GM21528 (cell line): ENCODE measurements around the gene SULT1E1.
"Not testable (repeated sequence)": the region's sequence is repeated elsewhere in the genome, so short reads cannot be mapped to it uniquely, and the experiment has no call there.

Source experiments
- ATAC-seq: cut with Tn5 transposase; IDR thresholded peaks from one replicate; pipeline ENCODE4 v1.9.1; 2021; ENCODE audit warnings: mild to moderate bottlenecking, moderate library complexity; ENCODE audit not compliant: unreplicated experiment, low FRiP score

Gene SULT1E1

DNA sequence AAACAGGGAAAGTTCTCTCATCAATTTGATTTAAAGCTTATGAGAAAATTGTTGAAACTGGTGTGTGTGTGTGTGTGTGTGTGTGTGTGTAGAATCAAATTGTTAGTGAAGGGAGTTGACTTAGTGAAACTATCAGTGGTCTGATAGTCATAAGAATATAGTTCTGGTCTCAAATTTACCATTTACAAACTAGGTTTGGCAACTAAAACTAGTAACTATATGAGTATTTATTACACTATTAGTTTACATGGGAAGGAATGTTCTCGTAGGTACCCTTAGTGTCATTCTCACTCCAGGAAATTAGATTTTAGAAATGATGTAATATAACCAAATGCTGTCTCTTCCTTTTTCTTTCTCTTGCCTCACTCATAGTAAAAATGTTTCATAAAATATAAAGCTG is 11.9 kb downstream of the SULT1E1 start:
- no peak for ATAC-seq

DNA sequence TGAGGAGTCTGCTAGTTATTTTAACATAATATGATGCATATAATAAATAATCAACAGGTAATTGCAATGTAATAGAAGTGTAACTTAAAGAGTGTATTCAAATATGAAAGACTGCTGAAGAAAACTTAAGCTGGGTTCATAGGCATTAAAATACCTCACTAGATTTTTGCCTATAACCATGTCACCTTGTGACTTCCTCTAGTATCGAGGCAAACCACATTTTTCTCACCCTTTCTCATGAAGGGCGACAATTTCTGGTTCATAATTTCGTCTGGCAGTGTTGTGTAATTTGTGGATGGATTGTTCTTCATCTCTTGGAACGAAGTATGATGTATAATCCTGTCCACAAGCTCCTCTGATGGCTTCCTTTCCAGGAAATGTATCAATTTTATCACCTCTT is 16.0 kb downstream of the SULT1E1 start:
- ATAC-seq: no peak

DNA sequence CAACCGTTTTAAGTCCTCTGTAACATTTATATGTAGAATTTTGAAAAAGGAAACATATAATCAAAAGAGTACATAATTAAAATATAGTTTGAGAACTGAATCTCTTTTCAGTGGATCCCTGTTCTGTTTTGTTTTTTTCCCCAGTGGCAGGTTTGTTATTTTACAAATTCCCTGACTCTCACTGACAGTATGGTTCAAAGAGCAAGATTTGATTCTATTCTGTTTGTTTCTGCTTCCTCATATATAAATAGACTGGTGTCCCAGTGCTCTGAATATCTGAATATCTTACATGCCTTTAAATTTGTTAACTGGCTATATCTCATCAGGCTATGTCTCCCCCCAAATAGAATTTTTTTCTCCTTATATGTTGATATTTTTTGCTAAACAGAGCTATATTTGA is 16.6 kb downstream of the SULT1E1 start:
- ATAC-seq: no peak

DNA sequence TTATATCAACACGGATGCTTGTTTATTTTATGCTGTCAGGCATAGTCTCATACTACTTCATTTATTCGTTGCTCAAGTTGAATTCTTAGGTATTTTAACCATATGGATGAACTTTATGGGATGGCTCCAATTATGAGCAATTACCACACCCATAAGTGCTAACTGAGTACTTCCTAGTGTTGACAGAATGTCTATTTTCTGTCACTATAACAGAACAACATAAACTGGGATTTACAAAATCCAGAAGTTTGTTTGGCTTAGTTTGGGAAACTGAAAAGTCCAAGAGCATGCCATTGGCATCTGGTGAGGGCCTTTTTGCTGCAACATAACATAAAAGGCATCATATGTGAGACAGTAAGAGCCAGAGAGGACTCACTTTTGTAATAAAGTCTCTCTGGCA is 21.0 kb downstream of the SULT1E1 start:
- ATAC-seq: no peak

DNA sequence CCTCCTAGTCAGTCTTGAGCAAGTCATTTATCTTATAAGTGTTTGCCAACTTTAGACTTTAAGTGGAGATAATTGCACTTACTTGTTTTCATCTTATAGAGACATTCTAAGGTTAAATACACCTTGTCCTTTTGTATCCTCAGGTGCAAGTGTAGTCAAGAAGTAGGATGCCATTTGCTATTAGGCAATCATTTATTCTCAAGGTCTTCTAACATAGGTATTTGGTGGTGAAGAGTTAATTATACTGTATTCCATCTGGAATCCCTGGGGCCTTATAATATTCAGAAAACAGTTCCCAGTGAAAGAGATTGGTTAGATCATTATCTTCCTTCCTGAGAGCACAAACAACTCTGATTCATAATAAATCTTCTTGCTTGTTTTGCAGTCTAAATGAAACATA is 23.7 kb downstream of the SULT1E1 start:
- ATAC-seq: no peak

DNA sequence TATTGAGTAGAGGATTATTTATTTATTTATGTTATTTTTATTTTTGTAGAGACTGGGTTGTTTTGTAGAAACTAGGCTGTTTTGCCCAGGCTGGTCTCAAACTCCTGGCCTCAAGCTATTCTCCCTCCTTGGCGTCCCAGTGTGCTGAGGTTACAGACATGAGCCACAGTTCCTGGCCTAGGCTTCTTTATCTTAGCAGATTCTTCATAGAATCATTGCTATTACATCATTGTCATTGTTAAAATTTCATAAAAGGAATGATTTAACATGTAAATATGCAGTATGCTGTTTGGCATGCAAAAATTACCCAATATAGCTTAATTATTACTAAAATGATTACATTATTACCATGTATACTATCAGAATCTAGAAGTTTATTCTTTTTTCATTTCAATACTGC is 24.2 kb downstream of the SULT1E1 start:
- ATAC-seq: no peak

DNA sequence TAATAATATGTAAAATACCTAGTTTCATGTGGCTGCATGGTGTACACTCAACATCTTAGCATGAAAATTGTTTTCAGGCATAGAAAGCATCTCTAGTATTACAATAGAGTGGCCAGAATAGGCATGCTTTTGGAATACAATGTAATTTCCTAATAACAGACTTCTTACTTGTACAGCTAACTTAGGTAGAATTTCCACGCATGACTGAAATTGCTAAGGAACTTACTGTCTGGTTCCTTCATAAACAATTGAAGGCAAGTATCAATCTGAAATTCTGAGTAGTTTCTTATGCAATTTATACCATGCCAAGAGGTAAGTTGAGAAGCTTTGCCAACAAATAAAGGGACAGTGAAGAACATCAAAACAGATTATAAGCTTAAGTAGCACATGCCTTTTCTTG is 26.7 kb downstream of the SULT1E1 start:
- no peak for ATAC-seq

DNA sequence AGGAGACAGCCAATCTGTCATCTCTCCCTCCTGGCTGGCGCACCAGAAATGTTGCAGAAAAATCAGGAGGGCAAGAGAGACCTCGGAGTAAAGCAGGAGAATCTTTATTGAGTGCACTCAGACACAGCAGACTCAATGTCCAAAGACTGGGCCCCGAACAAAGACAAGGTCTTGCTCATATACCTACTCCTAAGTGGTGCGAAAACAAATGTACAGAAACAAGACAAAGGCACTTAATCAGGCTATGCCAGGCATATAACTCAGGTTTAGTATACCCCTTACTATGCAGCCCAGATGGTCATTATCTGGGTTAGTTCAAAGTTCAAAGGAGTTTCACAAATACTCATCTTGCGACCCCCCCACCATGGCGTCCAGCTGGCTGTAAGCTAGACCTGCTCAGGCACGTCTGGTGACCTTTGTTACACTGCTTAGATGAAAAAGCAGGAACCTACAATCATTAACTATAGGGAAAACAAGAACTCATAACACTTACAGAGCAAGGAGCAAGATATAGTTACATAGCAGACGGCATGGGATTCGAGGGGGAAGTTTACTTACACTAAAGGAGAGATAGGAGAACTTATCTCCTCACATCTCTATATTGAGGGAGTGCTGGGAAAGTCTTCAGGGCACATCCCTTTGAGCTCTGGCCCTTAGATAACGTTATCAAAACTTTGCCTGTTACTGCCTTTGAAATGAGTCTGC is 27.5 kb downstream of the SULT1E1 start:
- ATAC-seq: peak; percentile 40

DNA sequence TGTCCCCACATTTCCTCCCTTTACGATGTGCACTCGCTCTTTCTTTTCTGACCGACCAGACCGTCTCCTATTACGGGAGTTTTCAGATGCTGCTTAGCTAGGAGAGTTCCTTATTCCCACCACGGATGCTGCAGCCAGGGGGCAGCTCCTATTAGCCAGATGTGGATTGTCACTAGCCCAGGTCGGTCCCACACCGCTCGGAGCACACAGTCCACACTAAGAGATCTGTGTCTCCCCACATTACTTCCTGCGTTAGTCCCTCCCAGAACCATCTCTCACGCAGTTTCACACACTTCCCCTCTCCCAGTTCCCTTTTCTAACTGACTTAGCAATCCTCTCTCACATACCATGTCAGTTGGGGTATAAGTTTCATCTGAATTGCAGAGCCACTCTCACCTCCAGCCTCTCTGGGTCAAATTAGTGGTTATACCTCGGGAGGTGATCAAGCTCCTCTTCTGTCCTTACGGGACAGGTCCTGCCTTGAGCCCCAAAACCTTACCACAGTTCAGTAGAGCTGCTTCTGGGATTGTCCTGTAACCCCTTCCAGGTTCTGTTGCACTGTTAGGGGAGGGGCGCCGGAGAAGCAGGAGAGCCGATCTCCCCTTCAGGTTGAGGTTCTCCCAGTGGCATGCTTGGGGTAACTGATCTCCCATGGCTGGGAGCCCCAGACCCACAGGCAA is 28.2 kb downstream of the SULT1E1 start:
- peak; percentile 95 for ATAC-seq

DNA sequence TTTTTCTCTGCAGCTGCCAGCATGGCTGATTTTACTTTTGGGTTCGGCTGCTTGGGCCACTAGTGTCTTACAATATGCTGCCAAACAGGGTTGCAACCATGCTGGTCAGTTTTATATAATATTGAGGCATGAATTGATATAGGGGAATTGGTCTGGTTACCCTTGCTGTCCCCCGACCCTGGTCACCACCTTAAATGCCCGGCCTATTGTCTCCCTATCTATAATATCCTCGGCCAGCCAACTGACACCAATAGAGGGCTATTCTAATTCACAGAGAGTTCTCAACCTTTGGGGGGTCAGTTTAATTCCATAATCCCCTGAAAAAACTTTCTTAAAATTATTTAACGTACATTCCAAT is 28.7 kb downstream of the SULT1E1 start:
- no peak for ATAC-seq

DNA sequence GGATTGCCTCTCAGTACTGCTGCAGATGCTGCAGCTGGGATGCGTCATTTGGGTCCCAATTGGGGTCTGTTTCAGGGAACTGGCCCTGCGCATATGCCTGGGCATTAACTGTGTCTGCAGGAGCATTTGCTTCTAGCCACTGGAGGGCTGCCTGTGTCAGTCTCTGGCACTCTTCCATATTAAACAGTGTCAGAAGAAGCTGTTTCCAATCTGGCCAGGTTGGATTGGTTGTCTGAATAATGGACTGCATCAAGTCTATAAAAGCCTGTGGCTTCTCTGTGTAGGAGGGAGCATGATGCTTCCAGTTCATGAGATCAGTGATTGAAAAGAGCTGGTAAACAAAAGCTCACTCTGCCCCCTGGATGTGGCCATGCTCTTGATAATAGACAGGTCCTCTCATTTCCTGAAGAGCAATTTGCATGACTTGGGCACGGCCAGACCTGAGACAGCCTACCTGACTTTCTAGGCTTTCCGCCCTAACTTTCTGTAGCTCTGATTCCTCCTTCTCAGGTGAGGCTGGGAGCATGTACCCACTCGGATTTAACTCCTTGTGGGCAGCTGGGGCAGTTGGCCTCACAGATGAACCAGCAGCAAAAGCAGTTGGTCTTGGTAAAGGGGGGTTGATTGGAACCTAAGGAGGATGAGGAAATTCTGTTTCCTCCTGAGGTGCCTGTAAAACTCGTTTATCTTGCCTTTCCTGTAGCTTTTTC is 29.2 kb downstream of the SULT1E1 start:
- ATAC-seq: no peak

DNA sequence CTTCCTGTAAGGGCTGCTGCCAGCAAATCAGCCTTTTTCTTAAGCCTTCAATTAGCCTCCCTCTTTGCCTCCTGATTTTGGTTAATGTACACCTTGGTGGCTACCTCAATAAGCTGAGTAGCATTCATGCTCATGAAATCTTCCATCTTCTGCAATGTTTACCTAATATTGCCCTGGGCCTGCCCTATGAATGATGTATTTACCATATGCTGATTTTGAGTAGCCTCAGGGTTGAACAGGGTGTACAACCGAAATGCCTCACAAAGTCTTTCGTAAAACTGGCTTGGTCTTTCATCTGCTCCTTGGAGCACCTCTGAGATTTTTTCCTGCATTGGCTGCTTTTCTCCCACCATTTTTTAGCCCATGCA is 29.8 kb downstream of the SULT1E1 start:
- no peak for ATAC-seq

DNA sequence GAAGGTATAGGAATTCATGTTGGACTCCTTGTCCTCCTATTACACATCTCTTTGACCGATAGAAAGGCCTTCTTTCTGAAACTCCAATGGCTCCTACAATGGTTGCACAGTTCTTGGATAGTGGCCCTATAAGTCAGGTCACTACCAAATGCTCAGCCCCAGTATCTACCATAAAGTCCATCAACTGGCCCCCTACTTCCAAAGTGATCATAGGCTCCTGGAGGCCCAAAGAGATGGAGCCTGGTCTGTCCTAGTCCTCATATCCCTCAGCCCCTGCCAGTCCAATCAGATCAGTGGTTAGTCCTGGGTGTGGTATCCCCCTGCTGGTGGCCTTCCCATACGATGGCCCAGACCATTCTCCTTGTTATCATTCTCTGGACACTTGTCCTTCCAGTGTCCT is 30.3 kb downstream of the SULT1E1 start:
- ATAC-seq: no peak

DNA sequence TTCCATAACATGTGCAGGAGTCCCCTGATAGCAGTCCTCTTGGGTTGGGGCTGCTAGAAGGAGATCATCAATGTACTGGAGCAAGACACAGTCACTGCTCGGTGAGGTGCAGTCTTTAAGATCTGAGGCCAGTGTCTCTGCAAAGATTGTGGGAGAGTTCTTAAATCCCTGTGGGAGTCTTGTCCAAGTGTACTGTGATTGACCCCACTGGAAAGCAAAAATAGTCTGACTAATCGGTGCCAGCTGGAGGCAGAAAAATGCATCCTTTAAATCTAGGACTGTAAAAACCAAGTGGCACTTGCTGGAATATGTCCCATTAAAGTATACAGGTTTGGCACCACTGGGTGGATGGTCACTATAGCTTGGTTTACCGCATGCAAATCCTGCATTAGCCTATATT is 31.1 kb downstream of the SULT1E1 start:
- no peak for ATAC-seq

DNA sequence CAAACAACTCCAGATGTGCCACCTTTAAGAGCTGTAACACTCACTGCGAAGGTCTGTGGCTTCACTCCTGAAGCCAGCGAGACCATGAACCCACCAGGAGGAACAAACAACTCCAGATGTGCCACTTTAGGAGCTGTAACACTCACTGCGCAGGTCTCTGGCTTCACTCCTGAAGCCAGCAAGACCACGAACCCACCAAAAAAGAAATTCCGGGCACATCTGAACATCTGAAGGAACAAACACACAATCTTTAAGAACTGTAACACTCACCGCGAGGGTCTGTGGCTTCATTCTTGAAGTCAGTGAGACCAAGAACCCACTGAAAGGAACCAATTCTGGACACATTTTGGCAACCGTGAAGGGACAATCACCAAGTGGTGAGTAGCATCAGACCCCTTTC is 34.9 kb downstream of the SULT1E1 start:
- not testable (repeated sequence) for ATAC-seq

DNA sequence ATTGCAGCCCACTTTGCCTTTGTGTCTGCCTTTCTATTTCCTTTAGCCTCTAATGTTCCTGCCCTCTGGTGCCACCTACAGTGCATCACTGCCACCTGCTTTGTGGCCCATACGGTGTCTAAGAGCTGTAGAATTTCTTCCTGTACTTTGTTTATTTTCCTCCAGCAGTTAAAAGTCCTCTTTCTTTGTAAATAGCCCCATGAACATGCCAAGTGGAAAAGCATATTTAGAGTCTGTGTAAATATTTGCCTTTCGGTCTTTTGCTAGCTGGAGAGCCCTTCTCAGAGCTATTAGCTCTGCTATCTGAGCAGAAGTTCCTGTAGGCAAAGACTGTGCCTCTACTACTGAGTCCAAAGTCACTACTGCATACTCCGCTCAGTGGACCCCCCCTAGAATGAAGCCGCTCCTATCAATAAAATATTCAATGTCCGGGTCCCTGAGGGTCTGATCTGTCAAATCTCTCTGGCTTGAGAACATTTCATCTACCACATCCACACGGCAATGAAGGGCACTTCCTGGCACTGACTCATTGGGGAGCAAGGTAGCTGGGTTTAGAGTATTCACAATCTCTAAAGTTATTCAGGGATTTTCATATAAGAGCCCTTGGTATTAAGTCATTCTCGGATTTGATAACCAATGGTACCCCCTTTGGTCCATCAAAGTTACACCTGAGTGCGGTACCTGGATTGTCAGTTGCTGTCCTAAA is 36.3 kb downstream of the SULT1E1 start:
- peak; percentile 96 for ATAC-seq

DNA sequence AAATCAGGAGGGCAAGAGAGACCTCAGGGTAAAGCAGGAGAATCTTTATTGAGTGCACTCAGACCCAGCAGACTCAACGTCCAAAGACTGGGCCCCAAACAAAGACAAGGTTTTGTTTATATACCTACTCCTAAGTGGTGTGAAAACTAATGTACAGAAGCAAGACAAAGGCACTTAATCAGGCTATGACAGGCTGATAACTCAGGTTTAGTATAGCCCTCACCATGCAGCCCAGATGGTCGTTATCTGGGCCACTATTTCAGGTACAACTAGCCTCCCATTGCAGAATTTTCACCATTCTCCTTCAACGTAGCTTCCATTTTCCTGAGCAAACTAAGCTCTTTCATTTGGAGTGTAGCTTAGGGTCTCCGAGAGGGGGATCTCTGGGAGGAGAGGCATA is 36.9 kb downstream of the SULT1E1 start:
- no peak for ATAC-seq

DNA sequence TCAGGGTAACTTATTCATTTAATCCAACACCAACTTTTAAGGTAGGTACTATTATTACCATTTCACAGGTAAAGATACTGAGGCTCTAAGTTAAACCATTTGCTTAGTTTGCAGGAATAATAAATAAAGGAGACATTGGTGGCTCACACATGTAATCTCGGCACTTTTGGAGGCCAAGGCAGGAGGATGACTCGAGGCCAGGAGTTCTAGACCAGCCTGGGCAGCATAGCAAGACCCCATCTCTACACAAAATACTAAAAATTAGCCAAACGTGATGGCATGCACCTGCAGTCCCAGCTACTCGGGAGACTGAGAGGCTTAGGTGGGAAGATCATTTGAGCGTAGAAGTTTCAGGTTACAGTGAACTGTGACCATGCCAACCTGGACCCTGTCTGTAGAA is 37.7 kb downstream of the SULT1E1 start:
- ATAC-seq: no peak

DNA sequence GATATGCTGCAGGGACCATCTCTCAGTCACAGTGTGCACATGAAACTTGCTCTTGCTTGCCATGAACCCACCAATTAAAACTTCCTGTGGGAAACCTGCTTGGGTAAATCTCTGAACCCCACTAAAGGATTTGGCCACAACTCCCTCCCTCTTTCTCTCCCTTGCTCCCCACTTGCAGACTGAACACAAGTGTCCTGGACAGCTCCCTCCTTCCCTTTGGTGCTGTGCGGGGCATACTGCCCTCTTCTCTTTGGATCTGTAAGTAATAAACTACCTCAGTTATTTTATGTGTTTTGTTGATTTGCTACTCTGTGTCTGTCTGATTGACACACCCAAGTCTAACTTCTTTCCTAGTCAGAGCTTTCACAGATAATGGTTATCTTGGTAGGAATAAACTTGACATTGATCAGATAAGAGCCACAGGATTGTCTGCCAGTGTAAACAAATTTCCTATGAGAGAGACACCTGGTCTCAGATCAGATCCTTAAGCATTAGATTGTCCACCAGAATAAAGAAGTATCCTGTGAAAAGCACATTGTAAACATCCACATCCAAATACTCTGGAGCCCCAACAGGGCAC is 41.8 kb downstream of the SULT1E1 start:
- ATAC-seq: no peak

DNA sequence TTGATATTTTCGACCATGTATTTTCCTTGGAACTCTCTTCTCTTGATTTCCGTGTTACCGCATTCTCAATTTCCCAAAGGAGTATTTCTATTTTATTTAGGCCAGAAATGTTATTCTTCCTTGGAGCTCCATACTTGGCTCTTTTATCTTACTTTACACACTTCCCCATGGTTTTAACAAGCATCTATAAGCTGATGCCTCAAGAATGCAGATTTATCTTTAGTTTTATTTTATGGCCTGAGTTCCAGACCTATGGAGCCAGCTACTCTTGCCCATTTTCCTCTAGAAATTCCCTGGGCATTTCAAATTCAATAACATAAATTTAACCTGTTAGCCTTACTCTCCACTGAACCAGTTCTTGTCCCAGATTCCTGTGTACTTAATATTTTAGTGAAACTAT is 43.7 kb downstream of the SULT1E1 start:
- no peak for ATAC-seq

DNA sequence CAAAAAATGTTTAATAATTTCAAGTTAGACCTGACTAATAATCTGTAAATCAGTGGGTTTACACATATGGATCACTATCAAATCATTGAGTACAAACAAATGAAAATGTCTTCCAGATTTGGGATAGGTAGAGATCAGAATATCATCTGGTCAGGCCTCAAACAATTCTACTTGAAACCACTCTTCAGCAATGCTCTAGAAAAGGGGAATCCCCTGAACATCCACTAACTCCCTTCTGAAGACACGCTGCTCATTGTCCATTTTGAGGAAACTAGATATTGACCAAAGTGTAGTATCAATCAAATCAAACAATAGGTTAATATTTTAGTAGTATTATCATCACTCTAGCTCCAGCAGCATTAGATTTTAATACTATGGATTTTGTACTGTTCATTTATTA is 46.3 kb downstream of the SULT1E1 start:
- ATAC-seq: no peak
